ENCODE data around the gene GGTLC2. TPM values are rescaled to one million over a fixed set of nuclear protein-coding genes. Genes with fewer than 3 reads are reported as not detected.
"Not testable (repeated sequence)": the region's sequence is repeated elsewhere in the genome, so short reads cannot be mapped to it uniquely, and the experiment has no call there.

The GGTLC2 gene
- total RNA-seq, 1 donor from 2014 or later: not detected

GRCh38 chr22:22638313-22638712, 6.1 kb upstream of the GGTLC2 start:
- DNase-seq: not testable (repeated sequence)

- DNase-seq: not testable (repeated sequence)
These were observed 2.2 kb upstream of the GGTLC2 start for GRCh38 chr22:22642255-22642654.

- DNase-seq: not testable (repeated sequence)
These were observed 1.6 kb downstream of the GGTLC2 start for GRCh38 chr22:22645969-22646368.

GRCh38 chr22:22647952-22648351, 3.5 kb downstream of the GGTLC2 start:
- DNase-seq: not testable (repeated sequence)

- not testable (repeated sequence) for DNase-seq
These were observed 4.6 kb downstream of the GGTLC2 start for GRCh38 chr22:22648863-22649536.

GRCh38 chr22:22649761-22650160, 5.3 kb downstream of the GGTLC2 start:
- DNase-seq: not testable (repeated sequence)

- DNase-seq: not testable (repeated sequence)
These were observed 6.0 kb downstream of the GGTLC2 start for GRCh38 chr22:22650398-22650797.

GRCh38 chr22:22650803-22651515, 6.5 kb downstream of the GGTLC2 start:
- DNase-seq: not testable (repeated sequence)

GRCh38 chr22:22651593-22651992, 7.2 kb downstream of the GGTLC2 start:
- DNase-seq: not testable (repeated sequence)

GRCh38 chr22:22652102-22652501, 7.7 kb downstream of the GGTLC2 start:
- not testable (repeated sequence) for DNase-seq

GRCh38 chr22:22652573-22652972, 8.2 kb downstream of the GGTLC2 start:
- not testable (repeated sequence) for DNase-seq

- not testable (repeated sequence) for DNase-seq
These were observed 9.4 kb downstream of the GGTLC2 start for GRCh38 chr22:22653677-22654381.

- DNase-seq: no peak
These were observed 11.3 kb downstream of the GGTLC2 start for GRCh38 chr22:22655452-22656290.

GRCh38 chr22:22657712-22658111, 13.3 kb downstream of the GGTLC2 start:
- no peak for DNase-seq

- DNase-seq: no peak
These were observed 16.9 kb downstream of the GGTLC2 start for GRCh38 chr22:22661275-22661674.

GRCh38 chr22:22662095-22662494, 17.7 kb downstream of the GGTLC2 start:
- DNase-seq: no peak

GRCh38 chr22:22663861-22664800, 19.7 kb downstream of the GGTLC2 start:
- no peak for DNase-seq

GRCh38 chr22:22666307-22667091, 22.1 kb downstream of the GGTLC2 start:
- no peak for DNase-seq

- DNase-seq: no peak
These were observed 23.8 kb downstream of the GGTLC2 start for GRCh38 chr22:22667966-22668880.

Data from occipital lobe (tissue), 2 donors.